NB4 (cell line): ENCODE measurements around the gene C1orf174.

ENCODE experiments used
- CTCF ChIP-seq: IDR thresholded peaks from one replicate; pipeline ENCODE4 v1.5.1; 2012; ENCODE audit warnings: low read depth, low read length
- MAX ChIP-seq: IDR thresholded peaks from 2 replicates; pipeline ENCODE4 v1.6.1; 2011; ENCODE audit warnings: low read depth, low read length
- POLR2A ChIP-seq: IDR thresholded peaks from 2 replicates; pipeline ENCODE4 v1.6.1; 2011; ENCODE audit warnings: mild to moderate bottlenecking; ENCODE audit not compliant: insufficient read length; ENCODE audit errors: extremely low read depth

DNA sequence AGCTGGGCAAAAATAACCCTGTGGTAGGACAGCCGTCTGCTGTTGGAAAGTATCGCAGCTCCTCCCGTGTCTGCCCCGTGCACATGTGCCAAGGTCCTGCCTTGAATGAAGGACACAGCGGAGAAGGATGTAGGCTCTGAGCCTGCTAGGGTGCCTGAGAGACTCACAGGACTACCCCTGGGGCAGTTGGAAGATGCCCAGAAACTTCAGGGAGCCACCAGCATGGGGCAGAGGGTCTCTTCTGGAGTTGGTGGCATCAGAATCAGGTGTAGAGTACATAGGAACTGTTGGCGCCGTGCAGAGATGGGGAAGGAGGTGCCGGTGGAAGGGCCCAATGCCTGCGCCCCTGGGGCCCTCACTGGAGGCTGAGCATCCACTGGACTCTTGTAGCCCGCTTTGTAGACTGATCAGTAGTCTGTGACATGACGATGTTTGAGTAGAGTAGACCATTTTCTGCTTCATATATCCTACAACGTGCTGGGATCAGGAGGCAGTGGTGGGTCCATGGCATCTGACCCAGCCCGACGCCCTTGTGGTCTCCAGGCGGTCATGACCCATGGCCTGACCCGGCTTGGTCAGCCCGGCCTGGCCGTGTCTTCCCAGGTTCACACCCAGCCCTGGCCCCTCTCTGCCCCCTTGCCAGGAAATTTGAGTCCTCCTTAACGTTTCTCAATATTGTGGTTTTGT lies 5.3 kb upstream of the C1orf174 start:
- TF ChIP-seq MAX, result no peak
- no peak for TF ChIP-seq CTCF
- TF ChIP-seq POLR2A, result no peak
